NCI-H2196 treated with DMSO at 0.1 percent for 48 hours (cell line): Measurements from ENCODE around the gene PLEKHG1.

Source experiments
- DNase-seq: peaks from one replicate; lab custom pipeline; 2025; ENCODE audit not compliant: unreplicated experiment; lab: John Stamatoyannopoulos, UW

PLEKHG1 gene

GRCh38 chr6:150599199-150600009 is at the start of gene PLEKHG1:
Gene PLEKHG1 (plus strand): TSS chr6:150599885. CDS start chr6:150733682, 133,797 bp downstream.
- no peak for DNase-seq

GRCh38 chr6:150550244-150550643 is 49.4 kb upstream of the PLEKHG1 start:
- DNase-seq, result no peak

- no peak for DNase-seq
Observed at GRCh38 chr6:150557043-150557599, 42.6 kb upstream of the PLEKHG1 start.

GRCh38 chr6:150560004-150560883 is 39.4 kb upstream of the PLEKHG1 start:
- DNase-seq, result no peak

- DNase-seq, result no peak
Observed at GRCh38 chr6:150560884-150561219, 38.8 kb upstream of the PLEKHG1 start.

- DNase-seq, result no peak
Observed at GRCh38 chr6:150565945-150566344, 33.7 kb upstream of the PLEKHG1 start.

- DNase-seq, result no peak
Observed at GRCh38 chr6:150566486-150566885, 33.2 kb upstream of the PLEKHG1 start.

- no peak for DNase-seq
Observed at GRCh38 chr6:150567380-150567779, 32.3 kb upstream of the PLEKHG1 start.

GRCh38 chr6:150567823-150568383 is 31.8 kb upstream of the PLEKHG1 start:
- DNase-seq, result no peak

GRCh38 chr6:150568560-150568959 is 31.1 kb upstream of the PLEKHG1 start:
- DNase-seq, result no peak

- no peak for DNase-seq
Observed at GRCh38 chr6:150569161-150569560, 30.5 kb upstream of the PLEKHG1 start.

GRCh38 chr6:150573041-150573681 is 26.5 kb upstream of the PLEKHG1 start:
- DNase-seq, result no peak

- DNase-seq, result no peak
Observed at GRCh38 chr6:150575836-150576235, 23.8 kb upstream of the PLEKHG1 start.

- DNase-seq, result no peak
Observed at GRCh38 chr6:150576651-150577226, 22.9 kb upstream of the PLEKHG1 start.

GRCh38 chr6:150579611-150580010 is 20.1 kb upstream of the PLEKHG1 start:
- no peak for DNase-seq

GRCh38 chr6:150580489-150580888 is 19.2 kb upstream of the PLEKHG1 start:
- no peak for DNase-seq

- DNase-seq, result no peak
Observed at GRCh38 chr6:150584065-150584464, 15.6 kb upstream of the PLEKHG1 start.

GRCh38 chr6:150584596-150584995 is 15.1 kb upstream of the PLEKHG1 start:
- no peak for DNase-seq

GRCh38 chr6:150586850-150587359 is 12.8 kb upstream of the PLEKHG1 start:
- no peak for DNase-seq

GRCh38 chr6:150587637-150588036 is 12.0 kb upstream of the PLEKHG1 start:
- no peak for DNase-seq
